Measurements from ENCODE around the gene BHMT2. TPM values are rescaled to one million over a fixed set of nuclear protein-coding genes. Genes with fewer than 3 reads are reported as not detected.

BHMT2 gene
- total and polyA plus RNA-seq, 4 experiments from 2014 or later: not detected

DNA sequence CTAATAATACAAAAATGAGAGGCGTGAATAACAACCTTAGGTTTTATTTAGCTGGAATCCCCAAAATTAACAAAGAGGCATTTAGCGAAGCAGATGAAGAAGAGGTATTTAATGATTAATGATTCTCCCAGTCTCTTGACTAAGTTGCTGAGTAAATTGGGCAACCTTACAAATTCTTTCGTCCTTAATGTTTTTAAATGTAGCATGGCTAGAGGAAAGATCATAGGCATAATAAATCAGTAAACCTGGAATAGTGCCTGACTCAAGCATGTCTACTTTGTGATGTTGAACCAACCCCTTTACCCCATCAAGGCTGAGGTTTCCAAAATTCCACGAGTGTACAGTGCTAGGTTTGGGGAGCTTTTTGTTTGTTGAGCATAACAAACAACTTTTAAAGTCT is 49.9 kb downstream of the BHMT2 start:
- H3K27ac Mint-ChIP-seq: no peak overlapping the region
- Histone ChIP-seq H3K27ac (ENCODE audit: low read depth, low read length) (no peak overlapping the region), H3K4me3 (ENCODE audit: low read length in 2 of 2) (no peak overlapping the region), H3K36me3 (ENCODE audit: insufficient read depth, low read length) (no peaks in the 10 kb centered on the region), H3K27me3 (ENCODE audit: insufficient read depth, low read length) (no peaks in the 10 kb centered on the region), H3K4me1 (ENCODE audit: insufficient read depth, low read length) (no peaks in the 10 kb centered on the region), H3K9me3 (ENCODE audit: control insufficient read depth in 1 of 2, low read length in 2 of 2) (no peaks in the 10 kb centered on the region)
- CTCF ChIA-PET (ENCODE audit: partially characterized antibody): interaction anchor here (1.1 to 1.3 kb wide), 2 partner anchors 10 to 13 kb away, joined by 4 to 7 read pairs; no protein-coding TSS in a partner anchor
- H3K4me1 Mint-ChIP-seq: no peaks in the 10 kb centered on the region
- DNase-seq: no peak
- H3K4me3 Mint-ChIP-seq: no peak overlapping the region
- H3K9me3 Mint-ChIP-seq: peaks cover 0 to 3% (median 0%) of the 10 kb centered on the region in 8 donors
- POLR2A ChIA-PET (ENCODE audit: partially characterized antibody): no interaction called here
- H3K27me3 Mint-ChIP-seq: peaks cover 8 to 14% of the 10 kb centered on the region in 2 donors
- intact Hi-C loops (cut with micrococcal nuclease): no loop called here
- H3K36me3 Mint-ChIP-seq: no peaks in the 10 kb centered on the region

DNA sequence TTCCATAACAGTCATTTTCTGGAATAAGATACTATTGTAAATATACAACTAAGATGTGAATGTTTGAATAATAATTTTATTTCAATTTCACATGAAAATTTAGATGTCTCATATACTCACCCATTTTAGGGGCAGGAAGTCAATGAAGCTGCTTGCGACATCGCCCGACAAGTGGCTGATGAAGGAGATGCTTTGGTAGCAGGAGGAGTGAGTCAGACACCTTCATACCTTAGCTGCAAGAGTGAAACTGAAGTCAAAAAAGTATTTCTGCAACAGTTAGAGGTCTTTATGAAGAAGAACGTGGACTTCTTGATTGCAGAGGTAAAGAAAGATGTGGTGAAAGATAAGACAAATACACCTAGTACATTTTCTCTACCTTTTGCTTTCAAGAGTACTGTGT is 50.7 kb downstream of the BHMT2 start:
- ChIA-PET CTCF (ENCODE audit: partially characterized antibody) (interaction anchor here (1.3 kb wide), 1 partner anchor 13 kb away, joined by 7 read pairs; no protein-coding TSS in a partner anchor), POLR2A (ENCODE audit: partially characterized antibody) (no interaction called here)
- H3K4me3 Mint-ChIP-seq: no peak overlapping the region
- DNase-seq: no peak
- no peaks in the 10 kb centered on the region for H3K36me3 Mint-ChIP-seq
- Histone ChIP-seq H3K27ac (ENCODE audit: low read depth, low read length) (no peak overlapping the region), H3K4me3 (ENCODE audit: low read length in 2 of 2) (no peak overlapping the region), H3K27me3 (ENCODE audit: insufficient read depth, low read length) (no peaks in the 10 kb centered on the region), H3K36me3 (ENCODE audit: insufficient read depth, low read length) (no peaks in the 10 kb centered on the region), H3K4me1 (ENCODE audit: insufficient read depth, low read length) (no peaks in the 10 kb centered on the region), H3K9me3 (ENCODE audit: control insufficient read depth in 1 of 2, low read length in 2 of 2) (no peaks in the 10 kb centered on the region)
- H3K9me3 Mint-ChIP-seq: peaks cover 0 to 3% (median 0%) of the 10 kb centered on the region in 8 donors
- no peak overlapping the region for H3K27ac Mint-ChIP-seq
- H3K27me3 Mint-ChIP-seq: peaks cover 6 to 11% of the 10 kb centered on the region in 2 donors
- intact Hi-C loops (cut with micrococcal nuclease): no loop called here
- H3K4me1 Mint-ChIP-seq: no peaks in the 10 kb centered on the region

DNA sequence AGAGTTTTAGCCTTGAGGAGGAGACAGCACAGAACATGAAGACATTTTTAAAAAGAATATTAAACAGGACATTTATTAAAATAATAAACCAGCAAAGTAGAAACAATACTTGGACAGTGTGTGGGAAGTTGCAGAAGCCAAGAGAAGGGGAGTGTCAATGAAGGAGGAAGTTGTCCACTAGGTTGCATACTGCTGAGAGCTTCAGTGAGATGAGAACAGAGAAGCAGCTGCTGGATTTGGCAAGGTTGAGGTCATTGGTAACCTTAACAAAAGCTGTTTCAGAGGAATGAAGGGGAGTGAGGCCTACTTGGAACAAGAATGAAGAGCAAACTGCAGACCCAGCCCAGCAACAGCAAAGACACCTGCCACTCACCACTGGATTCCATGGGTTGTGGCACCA is 53.4 kb downstream of the BHMT2 start:
- no peaks in the 10 kb centered on the region for H3K36me3 Mint-ChIP-seq
- Histone ChIP-seq H3K4me3 (ENCODE audit: low read length in 2 of 2) (no peak overlapping the region), H3K36me3 (ENCODE audit: insufficient read depth, low read length) (no peaks in the 10 kb centered on the region), H3K27ac (ENCODE audit: low read depth, low read length) (no peak overlapping the region), H3K27me3 (ENCODE audit: insufficient read depth, low read length) (no peaks in the 10 kb centered on the region), H3K9me3 (ENCODE audit: control insufficient read depth in 1 of 2, low read length in 2 of 2) (no peaks in the 10 kb centered on the region), H3K4me1 (ENCODE audit: insufficient read depth, low read length) (no peaks in the 10 kb centered on the region)
- intact Hi-C loops (cut with micrococcal nuclease): no loop called here
- no peak for DNase-seq
- ChIA-PET CTCF (ENCODE audit: partially characterized antibody) (interaction anchor here (1.5 kb wide), 1 partner anchor 11 kb away, joined by 4 read pairs; no protein-coding TSS in a partner anchor), POLR2A (ENCODE audit: partially characterized antibody) (no interaction called here)
- H3K9me3 Mint-ChIP-seq: peaks cover 0 to 3% (median 0%) of the 10 kb centered on the region in 8 donors
- no peak overlapping the region for H3K27ac Mint-ChIP-seq
- no peaks in the 10 kb centered on the region for H3K4me1 Mint-ChIP-seq
- peaks cover 6 to 11% of the 10 kb centered on the region in 2 donors for H3K27me3 Mint-ChIP-seq
- H3K4me3 Mint-ChIP-seq: no peak overlapping the region

DNA sequence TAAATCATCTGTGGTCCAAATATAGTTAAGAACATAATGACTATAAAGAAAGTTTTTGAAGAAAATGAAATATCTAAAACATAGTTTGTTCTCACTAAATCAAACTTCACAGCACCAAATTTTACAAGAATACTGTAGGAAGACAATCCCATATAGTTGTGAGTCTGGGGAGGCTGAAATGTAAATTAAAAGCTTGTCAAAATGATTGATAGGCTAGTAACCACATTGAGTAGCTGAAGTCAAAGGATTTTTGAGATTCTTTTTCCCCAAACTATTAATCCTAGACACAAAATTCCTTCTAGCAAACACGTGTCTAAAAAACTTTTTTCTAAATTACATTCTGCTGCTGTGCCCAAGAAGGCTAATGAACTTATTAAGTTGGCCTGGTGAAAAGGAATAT is 55.0 kb downstream of the BHMT2 start:
- no peak overlapping the region for H3K4me3 Mint-ChIP-seq
- POLR2A ChIA-PET (ENCODE audit: partially characterized antibody): no interaction called here
- CTCF ChIA-PET (ENCODE audit: partially characterized antibody): interaction anchor here (1.0 kb wide), 1 partner anchor 8 kb away, joined by 4 read pairs; no protein-coding TSS in a partner anchor
- H3K36me3 ChIP-seq (ENCODE audit: insufficient read depth, low read length): no peaks in the 10 kb centered on the region
- H3K4me1 ChIP-seq (ENCODE audit: insufficient read depth, low read length): no peaks in the 10 kb centered on the region
- no peak for DNase-seq
- H3K4me3 ChIP-seq (ENCODE audit: low read length in 2 of 2): no peak overlapping the region
- no peaks in the 10 kb centered on the region for H3K9me3 ChIP-seq (ENCODE audit: control insufficient read depth in 1 of 2, low read length in 2 of 2)
- no peaks in the 10 kb centered on the region for H3K4me1 Mint-ChIP-seq
- H3K9me3 Mint-ChIP-seq: peaks cover 0 to 3% (median 0%) of the 10 kb centered on the region in 8 donors
- intact Hi-C loops (cut with micrococcal nuclease): no loop called here
- no peaks in the 10 kb centered on the region for H3K36me3 Mint-ChIP-seq
- H3K27ac Mint-ChIP-seq: no peak overlapping the region
- peaks cover 3 to 6% of the 10 kb centered on the region in 2 donors for H3K27me3 Mint-ChIP-seq
- H3K27ac ChIP-seq (ENCODE audit: low read depth, low read length): no peak overlapping the region
- H3K27me3 ChIP-seq (ENCODE audit: insufficient read depth, low read length): no peaks in the 10 kb centered on the region

DNA sequence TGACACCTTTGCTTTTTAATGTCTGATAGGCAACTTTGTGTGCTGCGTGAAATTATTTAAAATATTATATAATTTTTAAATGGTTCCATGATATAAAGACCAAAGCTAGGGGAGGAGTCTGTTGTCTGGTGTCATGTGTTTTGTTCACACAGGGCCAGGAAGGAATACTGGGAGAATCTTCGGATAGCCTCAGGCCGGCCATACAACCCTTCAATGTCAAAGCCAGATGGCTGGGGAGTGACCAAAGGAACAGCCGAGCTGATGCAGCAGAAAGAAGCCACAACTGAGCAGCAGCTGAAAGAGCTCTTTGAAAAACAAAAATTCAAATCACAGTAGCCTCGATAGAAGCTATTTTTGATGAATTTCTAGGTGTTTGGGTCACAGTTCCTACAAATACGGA is 61.2 kb downstream of the BHMT2 start:
- no peak overlapping the region for H3K4me3 ChIP-seq (ENCODE audit: low read length in 2 of 2)
- intact Hi-C loops (cut with micrococcal nuclease): loop anchor here (5.0 to 10.0 kb wide), 2 partner anchors 727 to 954 kb away; no protein-coding TSS in a partner anchor
- peaks cover 4 to 7% of the 10 kb centered on the region in 2 donors for H3K27me3 Mint-ChIP-seq
- no peaks in the 10 kb centered on the region for H3K36me3 Mint-ChIP-seq
- no peaks in the 10 kb centered on the region for H3K36me3 ChIP-seq (ENCODE audit: insufficient read depth, low read length)
- H3K27me3 ChIP-seq (ENCODE audit: insufficient read depth, low read length): no peaks in the 10 kb centered on the region
- H3K27ac Mint-ChIP-seq: no peak overlapping the region
- ChIA-PET CTCF (ENCODE audit: partially characterized antibody) (interaction anchor here (0.6 to 5.8 kb wide), 4 partner anchors 106 to 955 kb away, joined by 3 to 67 read pairs (median 29); partner anchors contain the start of gene ARSB), POLR2A (ENCODE audit: partially characterized antibody) (no interaction called here)
- H3K9me3 ChIP-seq (ENCODE audit: control insufficient read depth in 1 of 2, low read length in 2 of 2): no peaks in the 10 kb centered on the region
- H3K27ac ChIP-seq (ENCODE audit: low read depth, low read length): no peak overlapping the region
- peaks cover 13% of the 10 kb centered on the region for H3K4me1 ChIP-seq (ENCODE audit: insufficient read depth, low read length)
- peaks cover 7 to 11% (median 10%) of the 10 kb centered on the region in 4 donors for H3K4me1 Mint-ChIP-seq
- no peak overlapping the region for H3K4me3 Mint-ChIP-seq
- H3K9me3 Mint-ChIP-seq: no peaks in the 10 kb centered on the region
- no peak for DNase-seq

DNA sequence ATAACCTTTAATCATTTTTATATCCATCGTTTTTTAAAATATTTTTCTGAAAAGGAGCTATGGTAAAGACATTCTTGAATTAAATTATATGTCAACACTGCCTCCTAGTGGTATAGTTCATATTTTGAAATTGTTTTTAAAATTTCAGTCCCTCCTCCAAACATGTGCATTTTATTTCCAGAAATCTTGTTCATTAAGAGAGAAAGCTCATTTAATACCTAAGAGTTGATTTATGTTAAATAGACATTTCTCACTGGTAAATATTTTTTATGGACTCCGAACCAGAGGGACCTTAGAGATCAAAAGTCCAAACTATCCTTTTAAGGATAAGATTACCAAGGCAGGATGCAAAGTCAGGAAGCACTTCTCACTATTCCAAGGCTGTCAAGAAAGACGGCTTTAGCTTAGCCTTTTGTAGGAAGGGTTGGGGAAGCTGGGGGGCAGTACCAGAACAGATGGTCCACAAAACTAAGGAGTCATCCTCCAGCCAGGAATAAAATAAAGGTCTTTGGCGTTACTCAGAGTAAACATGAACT is 63.6 kb downstream of the BHMT2 start:
- Mint-ChIP-seq H3K27ac (peak overlapping the region in 5 of 7 donors; percentile 2 to 70 (median 62)), H3K27me3 (peaks cover 4 to 7% of the 10 kb centered on the region in 2 donors), H3K4me1 (peaks cover 7 to 11% (median 10%) of the 10 kb centered on the region in 4 donors), H3K36me3 (no peaks in the 10 kb centered on the region), H3K9me3 (no peaks in the 10 kb centered on the region), H3K4me3 (peak overlapping the region; percentile 49 to 83 (median 72))
- POLR2A ChIA-PET (ENCODE audit: partially characterized antibody): interaction anchor here (1.0 to 1.7 kb wide), 2 partner anchors 103 to 149 kb away, joined by 4 to 5 read pairs; partner anchors contain the start of genes ARSB and JMY
- CTCF ChIA-PET (ENCODE audit: partially characterized antibody): interaction anchor here (0.6 to 5.8 kb wide), 49 partner anchors 9 to 741 kb away, joined by 3 to 71 read pairs (median 4); partner anchors contain the start of gene ARSB
- Histone ChIP-seq H3K4me1 (ENCODE audit: insufficient read depth, low read length) (peaks cover 13% of the 10 kb centered on the region), H3K27ac (ENCODE audit: low read depth, low read length) (no peak overlapping the region), H3K36me3 (ENCODE audit: insufficient read depth, low read length) (no peaks in the 10 kb centered on the region), H3K9me3 (ENCODE audit: control insufficient read depth in 1 of 2, low read length in 2 of 2) (no peaks in the 10 kb centered on the region), H3K27me3 (ENCODE audit: insufficient read depth, low read length) (no peaks in the 10 kb centered on the region), H3K4me3 (ENCODE audit: low read length in 2 of 2) (peak overlapping the region in 1 of 2 donors; percentile 26)
- intact Hi-C loops (cut with micrococcal nuclease): loop anchor here (1.0 to 10.0 kb wide), 9 partner anchors 68 to 952 kb away; no protein-coding TSS in a partner anchor
- DNase-seq: peak in 4 of 5 donors; percentile 35 to 42 (median 41)

DNA sequence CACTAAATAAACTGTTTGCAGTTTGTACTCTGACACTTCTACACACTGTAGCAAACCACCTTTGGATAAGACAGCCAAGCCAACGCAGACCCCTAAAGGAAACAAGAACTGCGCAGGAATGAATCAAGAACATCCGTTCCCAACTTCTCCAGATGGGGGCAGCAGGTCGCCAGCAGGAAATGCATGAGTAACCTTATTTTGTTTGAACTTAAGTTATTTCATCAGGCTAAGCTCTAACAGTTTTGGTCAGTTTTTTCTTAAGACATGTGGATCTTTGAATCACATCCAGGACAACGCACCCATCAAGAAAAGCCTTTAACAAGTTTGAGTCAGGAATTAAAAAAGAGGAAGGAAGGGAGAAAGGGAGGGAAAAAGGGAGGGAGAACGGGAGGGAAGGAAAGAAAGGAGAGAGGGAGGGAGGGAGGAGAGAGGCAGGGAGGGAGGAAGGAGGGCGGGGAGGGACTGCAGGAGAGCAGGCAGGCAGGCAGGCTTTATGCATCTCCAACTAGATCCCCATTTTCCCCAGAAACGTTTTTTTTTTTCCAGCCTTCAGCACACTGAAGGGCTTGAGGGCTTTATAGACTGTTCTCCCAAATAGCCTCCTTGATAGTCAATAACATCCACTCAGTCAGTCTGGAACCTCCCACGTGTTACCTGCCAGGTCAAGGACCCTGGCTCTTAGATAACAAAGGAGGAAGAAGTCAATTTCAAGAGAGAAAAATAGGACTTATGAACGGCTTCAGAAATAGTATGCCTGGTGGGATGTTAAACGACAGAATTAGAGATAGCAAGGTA is 64.3 kb downstream of the BHMT2 start:
- Histone ChIP-seq H3K36me3 (ENCODE audit: insufficient read depth, low read length) (no peaks in the 10 kb centered on the region), H3K27me3 (ENCODE audit: insufficient read depth, low read length) (no peaks in the 10 kb centered on the region), H3K4me3 (ENCODE audit: low read length in 2 of 2) (peak overlapping the region in 1 of 2 donors; percentile 26), H3K4me1 (ENCODE audit: insufficient read depth, low read length) (peaks cover 13% of the 10 kb centered on the region), H3K27ac (ENCODE audit: low read depth, low read length) (no peak overlapping the region), H3K9me3 (ENCODE audit: control insufficient read depth in 1 of 2, low read length in 2 of 2) (no peaks in the 10 kb centered on the region)
- POLR2A ChIA-PET (ENCODE audit: partially characterized antibody): interaction anchor here (1.0 to 1.7 kb wide), 2 partner anchors 103 to 150 kb away, joined by 4 to 5 read pairs; partner anchors contain the start of genes ARSB and JMY
- CTCF ChIA-PET (ENCODE audit: partially characterized antibody): interaction anchor here (0.6 to 5.8 kb wide), 44 partner anchors 9 to 638 kb away, joined by 3 to 71 read pairs (median 4); partner anchors contain the start of gene ARSB
- peak overlapping the region in 2 of 7 donors; percentile 45 to 69 for H3K27ac Mint-ChIP-seq
- DNase-seq: peak; percentile 43 to 58 (median 50)
- peaks cover 7 to 11% (median 10%) of the 10 kb centered on the region in 4 donors for H3K4me1 Mint-ChIP-seq
- H3K27me3 Mint-ChIP-seq: peaks cover 4 to 7% of the 10 kb centered on the region in 2 donors
- H3K9me3 Mint-ChIP-seq: no peaks in the 10 kb centered on the region
- H3K4me3 Mint-ChIP-seq: peak overlapping the region in 7 of 8 donors; percentile 29 to 83 (median 70)
- intact Hi-C loops (cut with micrococcal nuclease): loop anchor here (1.0 to 10.0 kb wide), 9 partner anchors 67 to 951 kb away; no protein-coding TSS in a partner anchor
- no peaks in the 10 kb centered on the region for H3K36me3 Mint-ChIP-seq

Measured in CD4-positive, alpha-beta memory T cell (primary cell).